ENCODE data around the gene TMPRSS2.
"Not testable (repeated sequence)": the region's sequence is repeated elsewhere in the genome, so short reads cannot be mapped to it uniquely, and the experiment has no call there.

Gene TMPRSS2

DNA sequence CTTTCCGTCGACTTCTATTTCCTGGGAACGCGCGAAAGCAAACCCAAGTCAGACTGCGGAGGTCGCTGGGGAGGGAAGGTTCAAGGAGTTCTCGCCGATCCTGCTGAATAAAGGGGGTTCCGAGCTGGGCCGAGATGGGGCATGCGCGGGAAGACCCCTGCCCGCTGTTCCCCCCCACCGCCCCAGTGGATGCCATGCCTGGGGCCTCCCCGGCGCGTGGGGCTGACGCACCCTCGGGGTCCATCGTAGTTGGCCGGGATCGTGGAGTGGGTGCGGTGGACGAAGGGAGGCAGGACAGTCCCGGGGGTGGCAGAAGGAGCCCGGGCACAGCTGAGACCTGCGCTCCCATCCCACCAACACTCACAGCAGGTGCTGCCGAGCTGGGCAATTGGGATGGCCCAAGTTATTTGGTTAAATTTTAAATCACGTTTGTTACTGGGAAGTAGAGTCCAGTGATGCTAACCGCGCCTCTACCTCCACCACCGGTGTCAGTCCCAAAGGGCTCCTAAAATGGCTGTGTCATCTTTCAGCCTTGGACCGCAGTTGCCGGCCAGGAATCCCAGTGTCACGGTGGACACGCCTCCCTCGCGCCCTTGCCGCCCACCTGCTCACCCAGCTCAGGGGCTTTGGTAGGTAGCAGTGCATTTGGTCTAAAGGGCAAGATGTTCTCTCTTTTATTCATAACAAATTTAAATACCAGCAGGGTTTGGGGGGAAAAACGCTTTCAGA, 81.1 kb downstream of the TMPRSS2 start:
- DNase-seq (ENCODE audit: low spot score): no peak

DNA sequence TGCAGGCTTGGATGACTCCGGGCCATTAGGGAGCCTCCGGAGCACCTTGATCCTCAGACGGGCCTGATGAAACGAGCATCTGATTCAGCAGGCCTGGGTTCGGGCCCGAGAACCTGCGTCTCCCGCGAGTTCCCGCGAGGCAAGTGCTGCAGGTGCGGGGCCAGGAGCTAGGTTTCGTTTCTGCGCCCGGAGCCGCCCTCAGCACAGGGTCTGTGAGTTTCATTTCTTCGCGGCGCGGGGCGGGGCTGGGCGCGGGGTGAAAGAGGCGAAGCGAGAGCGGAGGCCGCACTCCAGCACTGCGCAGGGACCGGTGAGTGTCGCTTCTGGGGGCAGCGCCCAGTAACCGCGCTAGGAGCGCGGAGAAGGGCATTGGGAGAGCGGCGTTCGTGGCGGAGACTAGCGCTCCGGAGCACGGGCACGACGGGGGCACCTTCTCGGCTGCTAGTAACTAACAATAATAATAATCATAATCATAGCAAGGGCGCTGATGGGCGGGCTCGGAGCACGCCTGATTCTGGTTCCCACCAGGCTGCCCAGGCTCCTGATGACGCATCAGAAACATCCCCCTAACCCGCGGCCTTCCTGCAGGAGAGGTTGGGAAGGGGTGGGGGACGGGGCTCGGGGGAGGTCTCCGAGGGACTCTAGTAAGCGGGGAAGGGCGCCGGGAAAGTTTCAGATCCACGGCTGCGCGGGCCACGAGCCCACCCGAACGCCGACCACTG, 81.8 kb downstream of the TMPRSS2 start, which contains the start of gene MX1:
MX1 (plus strand) TSS at position 286 of the 722 bp plus-strand sequence. CDS start 5,832 bp downstream, outside the sequence.
- DNase-seq (ENCODE audit: low spot score): no peak

DNA sequence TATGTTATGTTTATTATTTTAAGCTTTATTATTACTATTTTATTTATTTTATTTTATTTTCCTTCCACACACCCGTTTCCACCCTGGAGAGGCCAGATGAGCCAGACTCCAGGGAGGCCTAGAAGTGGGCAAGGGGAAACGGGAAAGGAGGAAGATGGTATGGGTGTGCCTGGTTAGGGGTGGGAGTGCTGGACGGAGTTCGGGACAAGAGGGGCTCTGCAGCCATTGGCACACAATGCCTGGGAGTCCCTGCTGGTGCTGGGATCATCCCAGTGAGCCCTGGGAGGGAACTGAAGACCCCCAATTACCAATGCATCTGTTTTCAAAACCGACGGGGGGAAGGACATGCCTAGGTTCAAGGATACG, 82.4 kb downstream of the TMPRSS2 start:
- DNase-seq (ENCODE audit: low spot score): no peak

DNA sequence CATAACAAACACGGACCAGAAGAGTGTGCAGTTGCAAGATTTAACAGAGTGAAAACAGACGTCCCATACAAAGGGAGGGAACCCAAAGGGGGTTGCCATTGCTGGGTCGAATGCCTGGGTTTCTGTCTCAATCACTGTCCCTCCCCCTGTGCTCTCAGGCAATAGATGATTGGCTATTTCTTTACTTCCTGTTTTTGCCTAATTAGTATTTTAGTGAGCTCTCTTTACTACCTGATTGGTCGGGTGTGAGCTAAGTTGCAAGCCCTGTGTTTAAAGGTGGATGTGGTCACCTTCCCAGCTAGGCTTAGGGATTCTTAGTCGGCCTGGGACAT, 84.7 kb downstream of the TMPRSS2 start:
- DNase-seq (ENCODE audit: low spot score): not testable (repeated sequence)

DNA sequence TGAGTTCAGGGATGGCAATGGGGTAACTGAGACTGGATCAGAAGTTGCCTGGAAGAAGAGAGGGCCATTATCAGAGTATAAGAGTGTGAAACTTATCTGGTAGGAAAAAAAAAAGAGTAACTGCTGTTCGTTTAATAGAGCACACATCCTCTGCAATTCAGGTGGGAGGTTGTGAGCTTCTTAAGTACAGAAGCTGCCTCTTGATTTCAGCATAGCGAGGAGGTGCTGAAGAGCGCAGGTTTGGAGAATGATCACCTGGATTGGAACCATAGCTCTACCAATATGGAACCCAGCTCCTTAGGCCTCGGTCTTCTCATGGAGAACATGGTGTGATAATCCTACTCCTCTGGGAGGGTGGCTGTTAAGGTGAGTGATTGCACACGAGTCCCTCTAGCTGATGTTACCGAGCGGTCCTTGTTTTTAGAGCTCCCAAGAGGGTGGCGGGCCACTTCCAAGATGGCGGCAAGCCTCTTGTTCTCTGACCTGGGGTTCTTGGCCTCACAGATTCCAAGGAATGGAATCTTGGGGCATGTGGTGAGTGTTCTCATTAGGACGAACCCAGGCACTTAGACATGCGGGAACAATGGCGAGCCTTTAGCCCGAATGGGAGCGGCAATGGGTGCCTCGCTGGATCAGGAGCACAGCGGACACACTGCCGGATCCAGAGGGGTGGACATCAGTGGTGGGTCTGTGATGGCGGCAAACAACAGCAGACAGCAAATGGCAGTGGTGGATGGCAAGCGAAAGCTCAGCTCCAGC, 85.2 kb downstream of the TMPRSS2 start:
- DNase-seq (ENCODE audit: low spot score): no peak

DNA sequence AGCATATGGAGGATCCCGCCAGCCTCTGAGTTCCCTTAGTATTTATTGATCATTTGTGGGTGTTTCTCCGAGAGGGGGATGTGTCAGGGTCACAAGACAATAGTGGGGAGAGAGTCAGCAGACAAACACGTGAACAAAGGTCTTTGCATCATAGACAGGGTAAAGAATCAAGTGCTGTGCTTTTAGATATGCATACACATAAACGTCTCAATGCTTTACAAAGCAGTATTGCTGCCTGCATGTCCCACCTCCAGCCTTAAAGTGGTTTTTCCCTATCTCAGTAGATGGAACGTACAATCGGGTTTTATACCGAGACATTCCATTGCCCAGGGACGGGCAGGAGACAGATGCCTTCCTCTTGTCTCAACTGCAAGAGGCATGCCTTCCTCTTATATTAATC, 87.0 kb downstream of the TMPRSS2 start:
- DNase-seq (ENCODE audit: low spot score): not testable (repeated sequence)

DNA sequence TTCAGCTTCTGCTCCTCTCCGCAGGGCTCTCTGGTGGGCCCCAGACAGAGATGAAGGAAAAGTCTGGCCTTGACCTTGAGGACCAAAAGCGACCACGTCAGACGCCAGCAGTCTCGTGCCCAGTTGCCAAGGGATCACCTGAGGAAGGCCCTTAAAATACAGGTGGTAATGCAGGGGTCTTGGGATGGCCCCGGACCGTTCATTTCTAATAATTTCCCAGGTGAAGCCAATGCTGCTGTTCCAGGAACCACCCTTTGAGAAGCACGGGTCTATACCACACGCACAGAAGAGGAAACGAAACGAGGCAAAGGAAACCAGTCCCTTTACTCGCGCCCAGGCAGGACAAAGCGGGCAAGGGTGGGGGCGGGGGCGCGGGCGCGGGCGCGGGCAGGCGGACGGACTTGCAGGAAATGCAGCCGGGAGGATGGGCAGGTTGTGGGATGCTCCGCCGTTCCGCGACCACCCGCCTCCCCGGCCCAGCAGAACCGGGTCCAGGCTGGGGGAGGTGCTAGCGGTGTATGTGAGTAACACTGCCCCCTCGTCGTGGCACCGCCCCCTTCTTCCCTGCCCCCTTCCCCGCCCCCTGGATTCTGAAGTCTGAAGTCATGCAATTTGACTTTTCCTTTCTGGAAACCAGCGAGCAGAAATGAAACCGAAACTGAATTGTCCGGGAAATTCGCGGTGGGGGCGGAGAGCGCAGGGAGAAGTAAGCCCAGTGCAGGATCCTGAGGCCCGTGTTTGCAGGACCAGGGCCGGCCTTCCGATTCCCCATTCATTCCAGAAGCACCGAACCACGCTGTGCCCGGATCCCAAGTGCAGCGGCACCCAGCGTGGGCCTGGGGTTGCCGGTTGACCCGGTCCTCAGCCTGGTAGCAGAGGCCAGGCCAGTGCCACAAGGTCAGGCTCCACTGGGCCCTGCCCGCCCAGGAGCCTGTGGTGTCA, 87.8 kb downstream of the TMPRSS2 start:
- no peak for DNase-seq (ENCODE audit: low spot score)

DNA sequence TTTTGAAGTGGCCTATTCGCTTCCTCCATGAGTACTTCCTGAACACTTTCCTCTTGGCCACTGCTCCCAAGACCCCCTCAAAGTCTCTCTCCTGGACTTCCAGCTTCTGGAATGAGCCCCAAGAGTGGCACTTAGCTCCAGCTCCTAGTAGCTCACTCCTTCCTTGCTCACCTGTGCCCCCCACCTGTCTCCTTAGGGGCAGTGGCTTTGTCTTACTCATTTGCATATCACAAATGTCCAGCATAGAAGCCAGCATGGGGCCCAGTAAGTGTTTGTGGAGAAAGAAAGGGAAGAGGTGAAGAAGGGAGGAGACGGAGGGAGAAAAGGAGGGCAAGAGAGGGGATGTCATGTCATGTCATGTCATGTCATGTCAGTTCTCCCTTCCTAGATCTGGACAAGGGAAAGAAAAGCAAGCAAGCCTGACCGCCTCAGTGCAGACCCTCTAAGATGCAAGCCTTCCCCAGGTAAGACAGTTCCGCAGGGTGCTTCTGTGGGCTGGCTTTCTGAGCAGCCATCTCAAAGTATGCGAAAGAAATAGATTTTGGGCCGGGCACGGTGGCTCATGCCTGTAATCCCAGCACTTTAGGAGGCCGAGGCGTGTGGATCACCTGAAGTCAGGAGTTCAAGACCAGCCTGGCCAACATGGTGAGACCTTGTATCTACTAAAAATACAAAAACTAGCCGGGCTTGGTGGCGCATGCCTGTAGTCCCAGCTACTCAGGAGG, 88.8 kb downstream of the TMPRSS2 start:
- no peak for DNase-seq (ENCODE audit: low spot score)

DNA sequence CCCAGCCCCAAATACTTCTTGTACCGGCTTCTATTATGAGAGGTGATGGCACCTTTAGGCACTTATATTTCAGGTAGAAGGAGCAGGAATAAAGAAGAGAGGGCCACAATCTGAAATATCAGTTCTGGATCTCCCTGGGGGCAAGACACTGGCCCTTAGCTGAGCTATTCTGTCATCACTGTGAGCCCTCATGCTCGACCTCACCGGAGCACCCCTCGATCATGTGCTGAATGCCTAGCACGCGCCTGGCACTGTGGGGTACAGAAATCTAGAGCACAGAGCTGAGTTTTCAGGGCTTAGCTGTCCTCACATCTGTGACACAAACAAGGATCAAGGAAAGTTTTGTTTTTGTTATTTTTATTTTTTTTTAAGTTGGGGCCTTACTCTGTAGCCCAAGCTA, 89.6 kb downstream of the TMPRSS2 start:
- DNase-seq (ENCODE audit: low spot score): no peak

DNA sequence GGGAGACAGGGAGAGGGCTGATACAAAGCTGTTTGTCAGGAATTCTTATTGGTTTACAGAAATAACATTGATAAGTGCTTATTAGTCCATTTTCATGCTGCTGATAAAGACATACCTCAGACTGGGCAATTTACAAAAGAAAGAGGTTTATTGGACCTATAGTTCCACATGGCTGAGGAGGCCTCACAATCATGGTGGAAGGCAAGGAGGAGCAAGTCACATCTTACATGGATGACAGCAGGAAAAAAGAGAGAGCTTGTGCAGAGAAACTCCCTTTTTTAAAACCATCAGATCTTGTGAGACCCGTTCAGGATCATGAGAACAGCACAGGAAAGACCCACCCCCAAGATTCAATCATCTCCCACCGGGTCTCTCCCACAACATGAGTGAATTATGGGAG, 90.5 kb downstream of the TMPRSS2 start:
- DNase-seq (ENCODE audit: low spot score): not testable (repeated sequence)

Small RNA genes within 50 kb of the gene (small RNA-seq; reads per million reads assigned to genes)
- 0 reads per million in 2 experiments for gene RF00421

Data from SK-N-DZ (cell line).